SK-N-MC (cell line): ENCODE results near the gene ZHX3.

Source experiments
- EZH2 ChIP-seq: fragments of 200-600 bp; sonication (generic); IDR thresholded peaks from one replicate; pipeline ENCODE4 v1.6.1; 2017; ENCODE audit warnings: antibody characterized with exemption
- FOXP2 ChIP-seq: optimal IDR thresholded peaks from 2 replicates; pipeline ENCODE3; 2011; ENCODE audit warnings: mild to moderate bottlenecking, moderate library complexity; ENCODE audit not compliant: insufficient read depth; ENCODE audit errors: extremely low read length, control extremely low read depth
- POLR2AphosphoS5 ChIP-seq: IDR thresholded peaks from 2 replicates; pipeline ENCODE4 v1.6.1; 2012; ENCODE audit warnings: mild to moderate bottlenecking, low read depth, low read length, borderline replicate concordance

DNA sequence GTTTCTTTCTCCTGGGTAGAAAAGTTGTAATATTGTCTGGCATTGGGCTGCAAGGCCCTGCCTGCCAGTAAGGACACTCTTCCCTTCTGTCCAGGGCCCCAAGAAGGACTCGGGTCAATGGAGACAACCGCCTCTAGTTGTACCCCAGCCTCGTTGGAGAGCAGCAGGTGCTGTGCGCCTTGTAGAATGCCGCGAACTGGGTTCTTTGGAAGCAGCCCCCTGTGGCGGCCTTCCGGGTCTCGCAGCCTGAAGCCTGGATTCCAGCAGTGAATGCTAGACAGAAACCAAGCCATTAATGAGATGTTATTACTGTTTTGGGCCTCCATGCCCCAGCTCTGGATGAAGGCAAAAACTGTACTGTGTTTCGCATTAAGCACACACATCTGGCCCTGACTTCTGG lies 143.2 kb downstream of the ZHX3 start:
- TF ChIP-seq EZH2 (no peak), POLR2AphosphoS5 (no peak), FOXP2 (no peak)
